ENCODE results near the gene PICK1. TPM values are rescaled to one million over a fixed set of nuclear protein-coding genes. Genes with fewer than 3 reads are reported as not detected.

Gene PICK1
- total and polyA plus RNA-seq, 2 of the 8 experiments (the other 6 are each of a cell fraction or from before 2014, with no cell fraction given), result 20.4 to 22.9 TPM

GRCh38 chr22:38109371-38110001 is 52.3 kb downstream of the PICK1 start:
- Histone ChIP-seq H3K4me2 (ENCODE audit: insufficient read depth in 1 of 2, low read depth in 2 of 2, low read length in 2 of 2) (no peak overlapping the region), H3K9me3 (ENCODE audit: insufficient read depth in 2 of 2, low read depth in 1 of 2, low read length in 1 of 2) (no peaks in the 10 kb centered on the region), H3K56ac (replicated peaks; ENCODE audit: insufficient read length, low read depth, low read length) (no peak overlapping the region), H3K4me1 (replicated peaks in 1 of 4; ENCODE audit: control insufficient read depth in 3 of 4, insufficient read depth in 4 of 4, low read length in 3 of 4) (peaks cover 0 to 9% (median 7%) of the 10 kb centered on the region in 4 experiments; a peak in 3 of 7 replicates), H3K27me3 (replicated peaks in 1 of 4; ENCODE audit: control insufficient read depth in 3 of 4, extremely low read depth in 1 of 4, insufficient read depth in 3 of 4, low read length in 3 of 4) (no peaks in the 10 kb centered on the region), H3K18ac (ENCODE audit: extremely low read depth, low read length) (no peak overlapping the region), H3K14ac (ENCODE audit: insufficient read length) (no peak overlapping the region), H2BK15ac (ENCODE audit: low read length) (no peak overlapping the region), H4K91ac (replicated peaks; ENCODE audit: insufficient read length, low read length) (no peak overlapping the region), H3K27ac (ENCODE audit: low read depth, low read length) (no peak overlapping the region), H4K8ac (ENCODE audit: extremely low read depth, insufficient read depth, low read length) (peak overlapping the region; percentile 11), H3K4me3 (ENCODE audit: extremely low read depth in 1 of 4, insufficient read depth in 2 of 4, low read depth in 3 of 4, low read length in 4 of 4) (no peak overlapping the region), H3K79me2 (ENCODE audit: control insufficient read depth in 1 of 2, insufficient read depth in 2 of 2, low read length in 2 of 2) (no peaks in the 10 kb centered on the region), H3K36me3 (ENCODE audit: control insufficient read depth in 2 of 4, insufficient read depth in 4 of 4, low read length in 3 of 4) (no peaks in the 10 kb centered on the region), H4K5ac (ENCODE audit: insufficient read length, low read depth, low read length) (no peak overlapping the region), H3K9ac (replicated peaks in 1 of 4; ENCODE audit: extremely low read depth in 1 of 4, low read depth in 3 of 4, low read length in 3 of 4) (no peak overlapping the region), H2BK20ac (ENCODE audit: low read length) (no peak overlapping the region), H2BK12ac (ENCODE audit: low read depth, low read length) (no peak overlapping the region), H3K23me2 (ENCODE audit: low read depth, low read length) (0 out of 2 replicates have a peak, but pooled peaks cover 1% of the 10 kb centered on the region), H3K4ac (replicated peaks; ENCODE audit: insufficient read length, low read depth, low read length) (no peak overlapping the region), H3K79me1 (ENCODE audit: low read depth, low read length) (no peaks in the 10 kb centered on the region), H4K20me1 (replicated peaks in 1 of 2; ENCODE audit: control insufficient read depth in 1 of 2, insufficient read depth in 2 of 2, low read length in 2 of 2) (no peaks in the 10 kb centered on the region), H2AK5ac (ENCODE audit: low read depth, low read length) (no peak overlapping the region), H3K23ac (ENCODE audit: insufficient read length) (no peak overlapping the region), H2BK120ac (replicated peaks; ENCODE audit: low read depth, low read length) (no peak overlapping the region), H2AFZ (ENCODE audit: low read length) (no peak overlapping the region), H2BK5ac (ENCODE audit: low read depth, low read length) (no peak overlapping the region)
- POLR2A ChIA-PET (ENCODE audit: partially characterized antibody), result interaction anchor here (0.6 to 1.4 kb wide), 5 partner anchors 9 to 164 kb away, joined by 3 read pairs; no protein-coding TSS in a partner anchor
- CTCF ChIA-PET (ENCODE audit: partially characterized antibody), result interaction anchor here (0.6 to 10.2 kb wide), 7 partner anchors 8 to 92 kb away, joined by 3 to 194 read pairs (median 7); partner anchors contain the start of gene MAFF
- no peak for DNase-seq (ENCODE audit: low read depth in 1 of 2, low spot score in 2 of 2)
- WGBS, 2 experiments (ENCODE audit: extremely low coverage in 1 of 2, insufficient coverage in 1 of 2, insufficient read length in 1 of 2, insufficient replicate concordance in 2 of 2, low coverage in 1 of 2, low lambda C conversion rate in 2 of 2, missing lambda C conversion rate in 1 of 2), result 92% methylated on average over 18 of the region's 22 CpGs; no CpG with 5 or more reads in 1 of the 2 experiments
- FAIRE-seq, result no peak
- TF ChIP-seq EP300 (IDR thresholded peaks at IDR 0.05; ENCODE audit: borderline replicate concordance in 1 of 2, low read depth in 2 of 2, low read length in 2 of 2) (no peak), RBBP5 (IDR thresholded peaks at IDR 0.05; ENCODE audit: borderline replicate concordance, low read depth, low read length) (no peak), USF2 (IDR thresholded peaks at IDR 0.05; ENCODE audit: low read length) (no peak), KDM4A (IDR thresholded peaks at IDR 0.05; ENCODE audit: low read depth, low read length, severe bottlenecking) (no peak), SUZ12 (IDR thresholded peaks at IDR 0.05; ENCODE audit: low read length) (no peak), POLR2A (IDR thresholded peaks at IDR 0.05; ENCODE audit: control extremely low read depth in 1 of 2, low read depth in 2 of 2, low read length in 2 of 2) (no peak), CTBP2 (IDR thresholded peaks at IDR 0.05; ENCODE audit: borderline replicate concordance, insufficient read depth, insufficient read length, low read length) (no peak), BCL11A (IDR thresholded peaks at IDR 0.05; ENCODE audit: low read depth in 2 of 2, low read length in 2 of 2) (no peak), BACH1 (IDR thresholded peaks at IDR 0.05; ENCODE audit: low read length) (no peak), TAF1 (IDR thresholded peaks at IDR 0.05; ENCODE audit: low read depth, low read length) (no peak), EZH2 (IDR thresholded peaks at IDR 0.05; ENCODE audit: low read depth, low read length, severe bottlenecking) (no peak)
